ENCODE data around the gene CCDC14.
"Not testable (repeated sequence)": the region's sequence is repeated elsewhere in the genome, so short reads cannot be mapped to it uniquely, and the experiment has no call there.

Gene CCDC14

DNA sequence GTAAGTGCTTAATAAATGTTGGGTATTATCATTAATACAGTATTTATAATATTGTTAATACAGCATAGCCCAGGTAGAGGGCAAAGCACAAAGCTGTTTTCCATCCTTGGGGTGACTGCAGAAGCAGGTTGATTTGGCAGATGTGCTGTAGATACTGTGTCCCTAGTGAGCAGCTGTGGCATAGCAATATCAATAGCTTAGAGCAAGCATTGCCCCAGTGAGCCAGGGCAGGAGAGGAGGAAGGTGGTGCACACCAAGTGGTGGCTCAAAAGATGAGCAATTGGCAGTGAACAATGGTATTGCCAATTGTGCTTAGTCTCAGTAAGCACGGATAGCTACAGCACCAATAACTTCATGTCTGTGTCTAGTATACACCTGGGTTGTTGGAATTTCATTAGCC, 5.8 kb upstream of the CCDC14 start:
- DNase-seq: not testable (repeated sequence)

GRCh38 chr3:123964793-123965192, 3.8 kb upstream of the CCDC14 start:
- DNase-seq: not testable (repeated sequence)

GRCh38 chr3:123961508-123961856, 453 bp upstream of the CCDC14 start:
- no peak for DNase-seq

DNA sequence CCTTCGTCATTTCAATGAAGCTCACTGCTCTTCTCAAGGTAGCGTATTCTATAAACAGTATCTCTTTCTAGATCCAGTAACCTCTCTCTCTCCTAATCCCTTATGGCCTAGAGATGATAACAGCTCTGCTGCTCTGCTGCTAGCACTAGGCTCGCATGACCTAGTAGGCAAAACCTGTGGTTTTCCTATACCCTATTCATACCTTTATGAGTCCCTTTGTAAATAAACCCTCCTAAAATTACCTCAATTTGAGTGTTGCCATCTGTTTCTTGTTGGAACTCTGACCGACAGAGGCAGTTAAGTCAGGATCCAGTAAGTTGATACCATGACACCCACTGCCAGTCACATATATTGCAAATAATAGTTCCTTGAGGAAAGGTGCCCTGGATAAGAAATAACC, 7.3 kb downstream of the CCDC14 start:
- no peak for DNase-seq

GRCh38 chr3:123952844-123953520, 8.0 kb downstream of the CCDC14 start:
- no peak for DNase-seq

GRCh38 chr3:123951522-123952447, 9.2 kb downstream of the CCDC14 start:
- no peak for DNase-seq

- peak; percentile 57 for DNase-seq
Measured at GRCh38 chr3:123949641-123950040, 11.4 kb downstream of the CCDC14 start.

DNA sequence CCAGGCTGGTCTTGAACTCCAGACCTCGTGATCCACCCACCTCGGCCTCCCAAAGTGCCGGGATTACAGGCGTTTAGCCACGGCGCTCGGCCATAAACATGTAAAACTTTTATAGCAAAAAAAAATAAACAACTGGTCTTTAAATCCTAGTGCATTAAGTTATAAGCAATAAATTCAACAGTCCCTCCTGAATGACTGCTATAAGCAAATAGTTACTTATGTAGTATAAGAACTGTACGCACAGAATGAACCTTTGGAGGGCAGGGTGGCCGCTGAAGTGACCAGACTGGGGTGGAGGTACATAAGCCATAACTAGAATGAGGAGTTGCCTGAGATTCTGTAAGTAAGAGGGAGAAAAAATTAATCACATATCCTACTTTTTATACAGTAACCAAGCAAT, 12.6 kb downstream of the CCDC14 start:
- DNase-seq: no peak

DNA sequence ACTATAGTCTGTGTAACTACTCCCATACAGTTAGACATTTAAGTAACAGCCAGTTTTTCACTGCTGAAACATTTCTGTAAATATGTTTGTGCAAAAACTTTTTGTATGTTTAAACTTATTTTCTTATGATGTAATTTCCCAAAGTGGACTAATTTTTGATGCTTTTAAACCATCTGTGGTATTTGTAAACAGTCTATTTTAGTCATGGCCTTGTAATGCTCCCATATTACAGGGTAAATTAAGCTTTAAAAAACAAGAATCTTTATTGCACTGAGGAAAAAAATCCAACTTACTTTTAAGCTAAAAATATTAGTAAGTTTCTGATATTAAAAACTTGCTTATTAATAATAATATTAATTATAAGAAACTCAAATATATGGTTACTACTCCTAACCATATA, 13.5 kb downstream of the CCDC14 start:
- DNase-seq: no peak

- no peak for DNase-seq
Measured at GRCh38 chr3:123941542-123941941, 19.5 kb downstream of the CCDC14 start.

GRCh38 chr3:123941121-123941520, 19.9 kb downstream of the CCDC14 start:
- DNase-seq: peak; percentile 28

DNA sequence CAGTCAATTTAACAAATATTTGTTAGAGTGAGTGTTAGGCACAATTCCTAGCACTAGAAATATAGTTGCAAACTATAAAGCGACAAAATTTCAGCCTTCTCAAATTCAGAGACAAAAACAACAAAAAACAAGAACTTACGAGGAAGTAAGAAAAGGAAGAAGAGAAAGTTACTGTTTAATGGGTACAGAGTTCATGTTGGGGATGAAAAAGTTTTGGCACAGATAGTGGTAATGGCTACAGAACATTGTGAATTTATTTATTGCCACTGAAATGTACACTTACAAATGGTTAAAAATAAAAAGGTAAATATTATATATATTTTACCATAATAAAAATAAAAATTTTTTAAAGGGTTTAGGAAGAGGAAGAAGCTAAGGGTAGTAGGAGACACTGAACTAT, 21.3 kb downstream of the CCDC14 start:
- DNase-seq: no peak

GRCh38 chr3:123936400-123936799, 24.6 kb downstream of the CCDC14 start:
- no peak for DNase-seq

DNA sequence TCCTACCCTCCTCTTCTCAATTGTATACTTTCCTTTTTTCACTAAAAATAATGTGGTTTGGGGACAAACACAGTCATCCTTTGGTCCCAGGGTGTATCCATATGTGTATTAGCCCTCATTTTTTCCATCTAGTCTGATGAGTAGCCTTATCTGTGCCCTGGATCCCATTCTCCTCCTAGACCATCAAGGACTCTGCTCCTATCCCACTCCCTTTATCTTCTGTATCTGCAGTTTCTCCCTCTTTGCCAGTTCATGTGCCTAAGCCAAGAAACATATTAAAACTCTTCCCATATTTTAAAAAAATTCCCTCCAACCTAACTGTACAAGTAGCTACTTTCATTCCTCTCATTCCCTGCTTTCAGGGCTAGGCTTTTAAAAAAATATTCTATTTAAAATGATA, 25.2 kb downstream of the CCDC14 start:
- no peak for DNase-seq

- DNase-seq: no peak
Measured at GRCh38 chr3:123934250-123934649, 26.8 kb downstream of the CCDC14 start.

GRCh38 chr3:123930445-123930844, 30.6 kb downstream of the CCDC14 start:
- DNase-seq: no peak

GRCh38 chr3:123929325-123929724, 31.7 kb downstream of the CCDC14 start:
- no peak for DNase-seq

DNA sequence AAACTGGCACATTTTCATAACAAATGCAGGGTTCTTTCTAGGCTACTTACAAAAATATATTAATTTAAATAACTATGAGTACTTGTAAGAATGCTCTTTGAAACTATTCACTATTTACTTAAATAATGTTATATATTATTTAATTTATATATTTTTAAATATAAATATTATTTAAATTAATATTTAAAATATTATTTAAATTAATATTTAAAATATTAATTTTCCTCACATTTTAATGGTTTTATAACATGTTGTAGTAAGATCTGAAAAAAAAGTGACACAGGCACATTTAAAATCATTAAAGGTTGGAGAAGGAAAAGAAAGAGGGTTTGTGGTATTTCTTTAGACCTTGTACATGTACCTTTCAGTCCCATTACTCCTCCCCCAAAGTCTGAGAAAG, 34.6 kb downstream of the CCDC14 start:
- no peak for DNase-seq

- DNase-seq: no peak
Measured at GRCh38 chr3:123920868-123921267, 40.2 kb downstream of the CCDC14 start.

- no peak for DNase-seq
Measured at GRCh38 chr3:123920383-123920782, 40.6 kb downstream of the CCDC14 start.

GRCh38 chr3:123919353-123919752, 41.7 kb downstream of the CCDC14 start:
- no peak for DNase-seq

DNA sequence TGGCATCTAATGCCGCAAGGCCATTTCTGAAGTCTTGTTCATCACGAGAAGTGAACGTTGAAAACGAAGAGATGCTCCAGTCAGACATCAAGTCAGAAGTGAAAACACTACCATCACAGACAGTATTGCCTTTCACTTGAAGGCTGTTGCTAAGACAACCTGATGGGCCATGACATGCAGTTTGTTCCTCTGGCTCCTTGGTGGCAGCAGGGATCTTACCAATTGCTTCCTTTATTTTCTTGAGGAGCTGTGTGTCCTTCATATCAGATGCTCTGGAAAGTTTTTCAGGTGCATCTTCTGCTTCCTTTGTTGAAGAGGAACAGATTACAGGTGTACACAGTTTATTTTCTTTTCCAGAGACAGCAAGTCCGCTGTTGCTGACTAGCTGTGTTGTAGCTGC, 46.2 kb downstream of the CCDC14 start:
- DNase-seq: no peak

- DNase-seq: no peak
Measured at GRCh38 chr3:123909785-123910184, 51.2 kb downstream of the CCDC14 start.

DNA sequence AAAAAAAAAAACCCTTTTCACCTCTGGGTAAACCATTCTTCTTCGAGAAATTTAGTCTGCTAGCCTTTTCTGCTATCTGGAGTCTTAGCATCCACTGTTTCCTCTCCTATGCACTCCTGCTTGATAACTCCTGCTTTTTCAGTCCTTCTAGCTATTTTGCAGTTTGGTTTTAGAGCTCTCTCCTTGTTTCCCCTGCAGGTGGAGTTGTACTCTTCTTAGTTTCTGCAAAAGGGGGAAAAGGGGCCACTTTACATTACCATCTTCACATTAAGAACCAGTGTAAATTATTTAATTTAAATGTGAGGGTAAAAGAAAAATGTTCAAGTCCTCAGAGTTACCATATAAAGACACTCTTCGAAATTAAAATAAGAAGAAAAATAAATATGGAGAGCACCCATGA, 53.3 kb downstream of the CCDC14 start:
- peak; percentile 16 for DNase-seq

Measured in hematopoietic multipotent progenitor cell treated with erythropoietin and hydrocortisone succinate and interleukin-3 and kit ligand, for 4 days (in vitro differentiated cells).